ENCODE results near the gene KCTD5.

Gene KCTD5

GRCh38 chr16:2738615-2739014 is 56.3 kb downstream of the KCTD5 start:
- Histone ChIP-seq H3K36me3 (ENCODE audit: insufficient read depth) (no peaks in the 10 kb centered on the region), H3K79me2 (ENCODE audit: insufficient read depth, low read depth) (no peaks in the 10 kb centered on the region), H3K4me1 (ENCODE audit: low read depth, poor library complexity, severe bottlenecking) (no peaks in the 10 kb centered on the region), H3K4me2 (no peak overlapping the region), H3K4me3 (IDR thresholded peaks at IDR 0.05; ENCODE audit: insufficient read depth, low read depth, low read length) (no peak overlapping the region), H2AFZ (ENCODE audit: low read depth) (no peak overlapping the region), H4K20me1 (ENCODE audit: insufficient read depth) (no peaks in the 10 kb centered on the region), H3K27ac (no peak overlapping the region), H3K27me3 (ENCODE audit: insufficient read depth, low read depth) (no peaks in the 10 kb centered on the region), H3K9ac (no peak overlapping the region)
- TF ChIP-seq CTCF (conservative IDR thresholded peaks at IDR 0.05; ENCODE audit: low read depth, low read length): no peak

GRCh38 chr16:2739625-2740430 is 57.5 kb downstream of the KCTD5 start:
- Histone ChIP-seq H4K20me1 (ENCODE audit: insufficient read depth) (no peaks in the 10 kb centered on the region), H3K27me3 (ENCODE audit: insufficient read depth, low read depth) (no peaks in the 10 kb centered on the region), H2AFZ (ENCODE audit: low read depth) (no peak overlapping the region), H3K4me1 (ENCODE audit: low read depth, poor library complexity, severe bottlenecking) (no peaks in the 10 kb centered on the region), H3K4me2 (no peak overlapping the region), H3K27ac (no peak overlapping the region), H3K36me3 (ENCODE audit: insufficient read depth) (no peaks in the 10 kb centered on the region), H3K9ac (no peak overlapping the region), H3K79me2 (ENCODE audit: insufficient read depth, low read depth) (no peaks in the 10 kb centered on the region), H3K4me3 (IDR thresholded peaks at IDR 0.05; ENCODE audit: insufficient read depth, low read depth, low read length) (no peak overlapping the region)
- no peak for TF ChIP-seq CTCF (conservative IDR thresholded peaks at IDR 0.05; ENCODE audit: low read depth, low read length)

- no peaks in the 10 kb centered on the region for H3K4me1 ChIP-seq (ENCODE audit: low read depth, poor library complexity, severe bottlenecking)
- no peak overlapping the region for H3K27ac ChIP-seq
- H3K79me2 ChIP-seq (ENCODE audit: insufficient read depth, low read depth): no peaks in the 10 kb centered on the region
- no peak for TF ChIP-seq CTCF (conservative IDR thresholded peaks at IDR 0.05; ENCODE audit: low read depth, low read length)
- H2AFZ ChIP-seq (ENCODE audit: low read depth): no peak overlapping the region
- H3K4me3 ChIP-seq (IDR thresholded peaks at IDR 0.05; ENCODE audit: insufficient read depth, low read depth, low read length): no peak overlapping the region
- 0 out of 2 replicates have a peak, but pooled peaks cover 4% of the 10 kb centered on the region for H3K27me3 ChIP-seq (ENCODE audit: insufficient read depth, low read depth)
- H3K4me2 ChIP-seq: no peak overlapping the region
- H3K36me3 ChIP-seq (ENCODE audit: insufficient read depth): no peaks in the 10 kb centered on the region
- H4K20me1 ChIP-seq (ENCODE audit: insufficient read depth): no peaks in the 10 kb centered on the region
- H3K9ac ChIP-seq: no peak overlapping the region
These were observed 58.2 kb downstream of the KCTD5 start for GRCh38 chr16:2740476-2740875.

- H3K4me1 ChIP-seq (ENCODE audit: low read depth, poor library complexity, severe bottlenecking): no peaks in the 10 kb centered on the region
- 0 out of 2 replicates have a peak, but pooled peaks cover 4% of the 10 kb centered on the region for H3K27me3 ChIP-seq (ENCODE audit: insufficient read depth, low read depth)
- H4K20me1 ChIP-seq (ENCODE audit: insufficient read depth): no peaks in the 10 kb centered on the region
- TF ChIP-seq CTCF (conservative IDR thresholded peaks at IDR 0.05; ENCODE audit: low read depth, low read length): no peak
- no peak overlapping the region for H3K27ac ChIP-seq
- no peak overlapping the region for H3K4me2 ChIP-seq
- H3K4me3 ChIP-seq (IDR thresholded peaks at IDR 0.05; ENCODE audit: insufficient read depth, low read depth, low read length): no peak overlapping the region
- H3K36me3 ChIP-seq (ENCODE audit: insufficient read depth): no peaks in the 10 kb centered on the region
- H2AFZ ChIP-seq (ENCODE audit: low read depth): no peak overlapping the region
- no peaks in the 10 kb centered on the region for H3K79me2 ChIP-seq (ENCODE audit: insufficient read depth, low read depth)
- no peak overlapping the region for H3K9ac ChIP-seq
These were observed 58.8 kb downstream of the KCTD5 start for GRCh38 chr16:2741168-2741567.
